CD4-positive, alpha-beta T cell (primary cell): ENCODE data around the gene NANOS1. TPM values are rescaled to one million over a fixed set of nuclear protein-coding genes. Genes with fewer than 3 reads are reported as not detected.

Source experiments
- ATAC-seq: fragments of 200-7000 bp; cut with Tn5 transposase; one replicate; pipeline ENCODE4 v1.10.0; 2022; ENCODE audit warnings: mild to moderate bottlenecking; ENCODE audit not compliant: poor library complexity
- CTCF ChIA-PET: fragments of 350-600 bp; sonication (Branson Sonifier 250); formaldehyde crosslinking; loops from one replicate; lab custom pipeline; 2021; ENCODE audit warnings: antibody characterized with exemption, inconsistent platforms; lab: Charles Lee
- POLR2A ChIA-PET: fragments of 350-600 bp; sonication (Branson Sonifier 250); formaldehyde crosslinking; loops from one replicate; lab custom pipeline; 2021; ENCODE audit warnings: antibody characterized with exemption, inconsistent platforms; lab: Charles Lee
- DNase-seq, 14 experiments: peaks; one replicate each; pipeline ENCODE4 v3.0.0-alpha.2; 2013 to 2020; ENCODE audit warnings: mixed read lengths in 2 of 14
- H3K27ac ChIP-seq, 2 donors: one replicate each; pipeline versions ENCODE4 v1.5.1 to v1.7.0; 2013; ENCODE audit warnings: low read length in 2 of 2, low read depth in 1 of 2, mild to moderate bottlenecking in 1 of 2
- H3K27me3 ChIP-seq, 2 experiments: 1 replicate in 1 of 2; 2 replicates in 1 of 2; pipeline versions ENCODE4 v1.6.1 to v1.7.0; 2013; ENCODE audit warnings: low read length in 2 of 2, control low read depth in 1 of 2, mild to moderate bottlenecking in 1 of 2, moderate library complexity in 1 of 2; ENCODE audit not compliant: insufficient read depth in 2 of 2, control insufficient read depth in 1 of 2
- H3K36me3 ChIP-seq: one replicate; pipeline ENCODE4 v1.6.1; 2013; ENCODE audit warnings: low read length, control low read depth; ENCODE audit not compliant: insufficient read depth
- H3K4me1 ChIP-seq: one replicate; pipeline ENCODE4 v1.6.1; 2013; ENCODE audit warnings: low read length, control low read depth; ENCODE audit not compliant: insufficient read depth
- H3K4me3 ChIP-seq: one replicate; pipeline ENCODE4 v1.5.1; 2013; ENCODE audit warnings: mild to moderate bottlenecking, low read length, moderate library complexity
- H3K9me3 ChIP-seq, 2 experiments: 1 replicate in 1 of 2; 2 replicates in 1 of 2; pipeline versions ENCODE4 v1.6.1 to v1.7.0; 2013; ENCODE audit warnings: low read length in 2 of 2, mild to moderate bottlenecking in 2 of 2, control low read depth in 1 of 2, moderate library complexity in 1 of 2; ENCODE audit not compliant: control insufficient read depth in 1 of 2, insufficient read depth in 1 of 2
- H3K27ac Mint-ChIP-seq: one replicate; pipeline ENCODE4 v1.8.0; 2020; ENCODE audit warnings: mixed read lengths
- H3K27me3 Mint-ChIP-seq: one replicate; pipeline ENCODE4 v1.8.0; 2021; ENCODE audit warnings: mixed read lengths
- H3K36me3 Mint-ChIP-seq: one replicate; pipeline ENCODE4 v1.8.0; 2021; ENCODE audit warnings: low read depth, mixed read lengths
- H3K4me1 Mint-ChIP-seq: one replicate; pipeline ENCODE4 v1.8.0; 2021; ENCODE audit warnings: low read depth, mixed read lengths
- H3K4me3 Mint-ChIP-seq: one replicate; pipeline ENCODE4 v1.8.0; 2020; ENCODE audit warnings: mild to moderate bottlenecking, mixed read lengths
- H3K9me3 Mint-ChIP-seq: one replicate; pipeline ENCODE4 v1.8.0; 2020; ENCODE audit warnings: mixed read lengths
- CTCF ChIP-seq: fragments of 200-600 bp; IDR thresholded peaks from one replicate; pipeline ENCODE4 v1.8.0; 2022; ENCODE audit warnings: antibody characterized with exemption, mild to moderate bottlenecking
- intact Hi-C, 2 experiments: fragments of 100-400 bp; cut with DNase I in 1 of 2; cut with micrococcal nuclease in 1 of 2; formaldehyde crosslinking; loops; one replicate each; pipeline versions ENCODE4 v1.15.1 to v1.9.0; 2023 to 2025; cut with DNase I, micrococcal nuclease
- total RNA-seq, 174 experiments: library from RNA in 2 of 174; stranded (reverse) in 2 of 174; gene quantifications; one replicate each; pipeline ENCODE4 v1.2.3 and lab custom pipeline; 2021 to 2026

NANOS1 gene
- total RNA-seq, 2 experiments from 2014 or later: 0.08 to 0.14 TPM

- no peaks in the 10 kb centered on the region for H3K9me3 ChIP-seq
- no peak for DNase-seq
- H3K27me3 Mint-ChIP-seq: no peaks in the 10 kb centered on the region
- intact Hi-C loops: no loop called here
- H3K27me3 ChIP-seq: no peaks in the 10 kb centered on the region
- no peak overlapping the region for H3K27ac ChIP-seq
- TF ChIP-seq CTCF: no peak
- H3K36me3 ChIP-seq: peaks cover 96% of the 10 kb centered on the region
- peaks cover 4% of the 10 kb centered on the region for H3K4me1 ChIP-seq
- ChIA-PET CTCF (no interaction called here), POLR2A (no interaction called here)
- no peak overlapping the region for H3K27ac Mint-ChIP-seq
- H3K9me3 Mint-ChIP-seq: no peaks in the 10 kb centered on the region
- H3K4me3 ChIP-seq: no peak overlapping the region
- peaks cover 99% of the 10 kb centered on the region for H3K36me3 Mint-ChIP-seq
- no peak overlapping the region for H3K4me3 Mint-ChIP-seq
- peaks cover 9% of the 10 kb centered on the region for H3K4me1 Mint-ChIP-seq
- no peak for ATAC-seq
Measured at GRCh38 chr10:119042169-119042568, 12.7 kb downstream of the NANOS1 start.

GRCh38 chr10:119045561-119045960, 16.0 kb downstream of the NANOS1 start:
- H3K9me3 ChIP-seq: no peaks in the 10 kb centered on the region
- H3K36me3 ChIP-seq: peaks cover 98% of the 10 kb centered on the region
- H3K27me3 ChIP-seq: no peaks in the 10 kb centered on the region
- POLR2A ChIA-PET: no interaction called here
- CTCF ChIA-PET: no interaction called here
- intact Hi-C loops: no loop called here
- ATAC-seq: no peak
- no peak overlapping the region for H3K27ac ChIP-seq
- no peaks in the 10 kb centered on the region for H3K9me3 Mint-ChIP-seq
- H3K4me1 Mint-ChIP-seq: peaks cover 10% of the 10 kb centered on the region
- no peak overlapping the region for H3K27ac Mint-ChIP-seq
- DNase-seq: no peak
- no peak for TF ChIP-seq CTCF
- no peak overlapping the region for H3K4me3 ChIP-seq
- no peaks in the 10 kb centered on the region for H3K4me1 ChIP-seq
- H3K36me3 Mint-ChIP-seq: peaks cover 99% of the 10 kb centered on the region
- H3K27me3 Mint-ChIP-seq: no peaks in the 10 kb centered on the region
- no peak overlapping the region for H3K4me3 Mint-ChIP-seq

GRCh38 chr10:119049361-119049760, 19.8 kb downstream of the NANOS1 start:
- ATAC-seq (no peak), DNase-seq (no peak)
- H3K9me3 ChIP-seq: no peaks in the 10 kb centered on the region
- ChIA-PET POLR2A (no interaction called here), CTCF (interaction anchor here (1.0 kb wide), 1 partner anchor 17 kb away, joined by 3 read pairs; no protein-coding TSS in a partner anchor)
- H3K4me3 ChIP-seq: no peak overlapping the region
- no peaks in the 10 kb centered on the region for H3K27me3 Mint-ChIP-seq
- H3K27me3 ChIP-seq: no peaks in the 10 kb centered on the region
- no peaks in the 10 kb centered on the region for H3K9me3 Mint-ChIP-seq
- no peak overlapping the region for H3K4me3 Mint-ChIP-seq
- H3K27ac ChIP-seq: no peak overlapping the region
- H3K27ac Mint-ChIP-seq: no peak overlapping the region
- H3K36me3 Mint-ChIP-seq: peaks cover 99% of the 10 kb centered on the region
- TF ChIP-seq CTCF: no peak
- intact Hi-C loops: no loop called here
- no peaks in the 10 kb centered on the region for H3K4me1 ChIP-seq
- H3K4me1 Mint-ChIP-seq: peaks cover 11% of the 10 kb centered on the region
- peaks cover 98% of the 10 kb centered on the region for H3K36me3 ChIP-seq
